ENCODE results near the gene RNF145.

The RNF145 gene

GRCh38 chr5:159112436-159112835 is 96.9 kb downstream of the RNF145 start:
- DNase-seq (ENCODE audit: low spot score) = no peak
